T-helper 9 cell (primary cell): ENCODE data around the gene WWOX.

Source experiments
- DNase-seq: peaks from one replicate; pipeline ENCODE4 v3.0.0-alpha.2; 2020

WWOX gene

GRCh38 chr16:78235168-78235800, 135.8 kb downstream of the WWOX start:
- peak; percentile 41 for DNase-seq

DNA sequence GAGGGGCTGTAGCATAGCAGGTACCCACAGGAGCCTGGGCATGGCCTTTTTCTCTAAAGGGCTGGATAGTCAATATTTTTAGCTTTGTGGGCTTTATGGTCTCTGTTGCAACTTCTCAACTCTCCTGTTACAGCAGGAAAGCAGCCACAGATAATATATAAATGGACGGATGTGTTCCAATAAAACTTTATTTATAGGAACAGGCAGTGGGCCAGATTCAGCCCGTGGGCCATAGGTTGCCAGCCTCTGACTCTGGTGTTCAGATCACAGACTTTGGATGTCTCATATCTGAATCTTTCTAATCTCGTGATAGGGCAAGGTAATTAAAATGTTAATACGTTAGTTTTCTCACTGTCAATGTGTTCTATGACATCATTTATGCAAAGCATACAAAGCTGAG, 136.4 kb downstream of the WWOX start:
- no peak for DNase-seq

DNA sequence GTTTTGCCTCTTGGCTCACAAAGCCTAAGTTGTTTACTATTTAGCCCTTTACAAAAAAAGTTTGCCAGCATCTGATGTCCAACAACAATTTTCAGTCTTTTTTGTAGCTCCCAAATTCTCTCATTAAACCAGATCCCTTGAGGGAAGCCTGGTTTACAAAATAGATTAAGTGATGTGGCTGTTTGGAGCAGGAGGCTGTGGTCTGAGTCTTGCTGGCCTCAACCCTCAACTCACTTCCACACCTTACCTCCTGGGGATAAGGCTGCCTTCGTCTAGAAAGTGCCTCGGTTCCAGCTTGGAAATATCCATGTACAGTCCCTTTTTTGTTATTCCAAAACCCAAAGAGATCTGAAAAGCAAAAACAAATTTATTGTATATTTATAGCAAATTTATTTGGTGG, 138.4 kb downstream of the WWOX start:
- no peak for DNase-seq

DNA sequence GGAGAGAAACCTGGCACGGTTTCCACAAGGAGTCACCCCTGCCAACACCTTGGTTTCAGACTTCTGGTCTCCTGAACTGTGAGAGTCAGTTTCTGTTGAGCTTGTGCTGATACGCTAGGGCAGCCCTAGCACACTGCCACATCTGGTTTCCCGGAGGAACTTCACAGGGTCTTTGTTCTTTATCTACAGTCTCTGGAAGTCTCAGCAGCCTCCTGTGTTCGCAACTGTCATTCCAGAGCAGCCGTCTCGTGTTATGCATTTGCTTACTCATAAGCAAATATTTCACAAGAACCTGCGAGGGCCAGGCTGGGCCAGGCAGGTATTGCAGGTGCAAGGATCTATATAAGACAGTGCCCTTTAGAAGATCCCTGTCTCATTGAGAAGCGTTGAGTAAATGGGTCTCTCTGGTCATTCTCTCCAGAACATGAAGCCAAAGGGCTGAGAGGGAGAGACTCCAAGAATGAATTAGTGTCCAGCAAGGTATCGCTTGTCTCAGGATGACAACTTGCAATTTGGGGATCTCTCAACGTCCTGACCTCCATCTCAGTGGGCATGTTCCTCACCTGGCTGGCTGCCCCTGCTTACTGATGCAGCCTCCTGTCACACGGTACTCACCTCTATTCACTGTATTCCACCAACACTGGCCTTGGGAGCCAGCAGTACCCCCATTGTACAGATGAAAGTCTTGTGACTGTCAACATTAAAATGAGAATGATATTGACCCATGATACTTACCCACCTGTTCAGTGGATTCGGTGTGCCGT, 141.2 kb downstream of the WWOX start:
- no peak for DNase-seq

GRCh38 chr16:78242239-78242630, 142.8 kb downstream of the WWOX start:
- no peak for DNase-seq

GRCh38 chr16:78244131-78244895, 144.9 kb downstream of the WWOX start:
- DNase-seq = no peak

- DNase-seq = no peak
Observed at GRCh38 chr16:78246559-78246958, 147.1 kb downstream of the WWOX start.

- no peak for DNase-seq
Observed at GRCh38 chr16:78249056-78249455, 149.6 kb downstream of the WWOX start.

- DNase-seq = no peak
Observed at GRCh38 chr16:78249832-78250231, 150.4 kb downstream of the WWOX start.

DNA sequence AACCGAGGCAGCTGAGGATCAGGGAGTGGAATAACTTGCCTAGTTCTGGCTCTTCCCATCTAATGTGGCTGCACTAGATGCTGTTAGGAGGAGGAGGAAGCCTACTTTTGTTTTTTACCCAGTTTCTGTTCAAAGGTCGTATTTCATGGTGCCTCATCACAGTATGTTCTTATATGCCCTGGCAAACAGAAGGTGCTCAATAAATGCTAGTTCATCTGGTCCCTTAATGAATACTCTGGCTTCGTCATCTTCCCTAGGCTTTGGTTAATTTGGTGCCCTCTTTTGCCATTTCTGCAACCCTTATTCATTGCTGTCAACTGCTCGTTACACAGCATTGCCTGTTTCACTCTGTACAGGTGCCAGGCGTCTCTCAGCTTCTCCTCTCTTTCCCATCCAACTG, 151.7 kb downstream of the WWOX start:
- no peak for DNase-seq

- no peak for DNase-seq
Observed at GRCh38 chr16:78252757-78253156, 153.3 kb downstream of the WWOX start.

DNA sequence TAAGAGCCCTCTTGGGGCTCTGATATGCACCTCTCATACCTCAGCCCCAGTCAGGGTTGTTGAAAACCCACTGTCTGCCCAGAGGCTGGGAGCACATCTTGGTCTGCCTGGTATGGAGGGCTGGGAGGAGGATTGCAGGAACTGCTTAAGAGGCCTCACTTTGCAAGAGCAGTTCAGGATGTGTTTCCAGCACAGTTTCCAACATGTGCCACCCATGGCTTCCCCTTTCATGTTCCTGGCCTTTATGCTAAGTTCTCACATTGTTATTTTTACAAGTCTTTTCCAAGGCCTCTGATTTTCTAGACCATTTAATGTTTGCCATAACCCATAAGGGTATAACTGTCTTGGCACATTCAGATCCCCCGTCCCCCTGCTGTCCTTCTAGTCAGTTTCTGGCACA, 155.4 kb downstream of the WWOX start:
- DNase-seq = no peak

DNA sequence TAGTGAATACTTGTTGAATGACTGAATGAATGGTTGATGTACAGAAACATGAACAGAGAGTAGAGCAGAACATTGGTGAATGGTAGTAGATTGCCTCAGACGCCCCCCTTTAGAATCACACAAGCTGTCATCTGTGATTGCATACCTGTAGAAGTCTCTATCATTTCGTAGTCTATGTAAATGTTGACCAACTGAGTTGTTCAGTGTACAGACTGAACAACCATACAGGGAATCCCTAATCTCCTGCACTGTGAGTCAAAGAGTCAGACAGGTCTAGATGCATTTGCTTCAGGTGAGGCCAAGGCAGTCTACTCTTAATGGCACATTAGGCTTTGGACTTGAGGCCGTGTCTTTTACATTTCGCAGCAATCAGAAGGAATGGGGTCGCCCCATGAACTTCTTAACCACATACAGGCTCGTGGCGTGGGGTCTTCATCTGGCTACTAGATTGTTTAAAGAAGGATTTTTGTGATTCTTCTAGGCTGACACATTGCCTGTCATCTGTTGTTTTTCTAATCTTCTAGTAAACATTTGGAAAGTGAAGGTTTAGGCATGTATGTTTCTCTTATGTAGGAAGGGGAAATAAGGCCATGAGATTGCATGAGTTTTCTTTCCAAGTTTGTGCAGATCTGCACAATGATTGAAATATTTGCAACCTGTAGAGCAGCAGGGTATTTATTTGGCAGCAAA, 157.4 kb downstream of the WWOX start:
- DNase-seq = no peak

GRCh38 chr16:78257376-78257728, 157.9 kb downstream of the WWOX start:
- no peak for DNase-seq

- DNase-seq = no peak
Observed at GRCh38 chr16:78258375-78259065, 159.1 kb downstream of the WWOX start.

- DNase-seq = no peak
Observed at GRCh38 chr16:78259873-78260272, 160.4 kb downstream of the WWOX start.

- no peak for DNase-seq
Observed at GRCh38 chr16:78264642-78265041, 165.2 kb downstream of the WWOX start.

- DNase-seq = no peak
Observed at GRCh38 chr16:78269256-78269655, 169.8 kb downstream of the WWOX start.

DNA sequence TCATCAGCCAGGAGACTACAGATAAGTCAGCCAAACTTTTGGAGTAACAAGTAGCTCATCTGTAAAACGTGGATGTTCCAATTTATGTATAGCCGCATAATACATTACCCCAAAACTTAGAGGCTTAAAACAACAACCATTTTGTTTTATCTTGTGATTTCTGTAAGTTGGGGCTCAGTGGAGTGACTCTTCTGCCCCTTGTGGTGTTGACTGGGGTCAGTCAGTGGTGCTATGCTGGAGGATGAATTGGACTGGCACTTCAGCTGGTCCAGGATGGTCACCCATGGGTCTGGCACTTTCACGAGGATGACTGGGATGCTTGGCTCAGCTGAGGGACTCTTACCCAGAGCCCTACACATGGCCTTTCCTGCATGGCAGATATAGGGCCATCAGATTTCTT, 172.5 kb downstream of the WWOX start:
- DNase-seq = no peak

DNA sequence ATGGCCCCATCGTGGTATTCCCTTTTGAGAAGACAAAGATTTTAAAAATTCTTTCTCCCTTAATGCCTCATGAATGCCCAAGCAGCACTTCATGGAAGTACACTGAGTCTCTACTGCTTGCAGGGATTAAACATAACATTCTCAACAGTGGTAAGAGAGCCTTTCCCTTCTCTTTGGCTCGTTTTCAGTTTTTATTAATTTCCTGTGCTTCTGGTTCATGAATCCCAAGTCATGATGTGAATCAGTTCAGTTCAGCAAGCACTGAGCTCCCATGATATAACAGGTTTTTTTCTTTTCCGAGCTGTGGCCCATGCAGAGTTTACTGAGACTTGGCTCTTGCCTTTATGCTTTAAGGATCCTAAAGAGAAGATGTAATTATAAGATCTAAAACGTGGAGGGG, 175.3 kb downstream of the WWOX start:
- no peak for DNase-seq

GRCh38 chr16:78275420-78275819, 176.0 kb downstream of the WWOX start:
- no peak for DNase-seq

DNA sequence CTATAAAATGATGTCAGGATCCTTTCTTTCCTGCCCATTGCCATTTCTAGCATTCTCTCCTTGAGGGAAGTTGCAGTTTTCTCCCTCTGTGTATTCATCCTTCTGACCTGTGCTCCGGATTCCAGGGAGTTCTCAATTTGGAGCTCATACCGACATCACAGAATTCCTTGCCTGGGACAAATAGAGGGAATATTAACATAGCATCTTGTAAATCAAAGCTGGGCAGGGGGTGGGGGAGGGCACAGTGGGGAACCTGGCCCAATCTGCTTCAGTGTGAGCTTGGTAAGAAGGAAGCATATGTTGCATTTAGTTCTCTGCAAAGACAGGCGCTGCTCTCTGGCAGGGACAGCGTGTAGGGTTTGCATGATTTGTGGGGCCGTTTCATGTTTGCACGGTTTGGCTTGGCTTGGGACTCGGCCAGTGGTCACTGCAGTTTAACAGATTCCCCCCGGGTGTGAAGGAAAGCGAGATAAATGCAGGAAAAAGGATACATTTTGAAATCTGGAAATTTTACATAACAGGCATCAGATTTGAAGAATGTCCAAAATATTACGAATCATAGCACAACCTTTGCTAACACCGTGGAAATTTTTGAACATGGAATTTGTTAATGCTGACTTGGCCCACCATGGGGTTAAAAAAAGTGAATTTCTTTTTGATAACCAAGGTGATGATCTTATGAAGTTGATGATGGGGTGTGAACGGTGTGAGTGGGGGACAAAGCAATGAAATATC, 178.0 kb downstream of the WWOX start:
- DNase-seq = no peak
